ENCODE measurements around the gene ZNF609. TPM values are rescaled to one million over a fixed set of nuclear protein-coding genes. Genes with fewer than 3 reads are reported as not detected.

Gene ZNF609
- total RNA-seq, 2 experiments from 2014 or later = 30.0 to 34.1 TPM

- DNase-seq = no peak
- Mint-ChIP-seq H3K4me3 (no peak overlapping the region), H3K9me3 (no peaks in the 10 kb centered on the region), H3K27ac (no peak overlapping the region), H3K4me1 (peaks cover 8% of the 10 kb centered on the region), H3K27me3 (no peaks in the 10 kb centered on the region), H3K36me3 (ENCODE audit: low read depth) (peaks cover 20% of the 10 kb centered on the region)
- CTCF ChIA-PET = no interaction called here
- POLR2A ChIA-PET = interaction anchor here (1.4 kb wide), 1 partner anchor 11 kb away, joined by 3 read pairs; no protein-coding TSS in a partner anchor
These were observed 60.8 kb downstream of the ZNF609 start for GRCh38 chr15:64521201-64521600.

GRCh38 chr15:64521726-64522164 is 61.4 kb downstream of the ZNF609 start:
- Mint-ChIP-seq H3K9me3 (no peaks in the 10 kb centered on the region), H3K27me3 (no peaks in the 10 kb centered on the region), H3K27ac (no peak overlapping the region), H3K4me1 (peaks cover 9% of the 10 kb centered on the region), H3K4me3 (no peak overlapping the region), H3K36me3 (ENCODE audit: low read depth) (peaks cover 20% of the 10 kb centered on the region)
- POLR2A ChIA-PET = interaction anchor here (1.4 kb wide), 1 partner anchor 11 kb away, joined by 3 read pairs; no protein-coding TSS in a partner anchor
- DNase-seq = no peak
- CTCF ChIA-PET = no interaction called here

GRCh38 chr15:64522226-64522823 is 61.9 kb downstream of the ZNF609 start:
- DNase-seq = no peak
- POLR2A ChIA-PET = no interaction called here
- Mint-ChIP-seq H3K27ac (no peak overlapping the region), H3K27me3 (no peaks in the 10 kb centered on the region), H3K4me3 (no peak overlapping the region), H3K9me3 (no peaks in the 10 kb centered on the region), H3K36me3 (ENCODE audit: low read depth) (peaks cover 17% of the 10 kb centered on the region), H3K4me1 (peaks cover 9% of the 10 kb centered on the region)
- CTCF ChIA-PET = interaction anchor here (0.7 kb wide), 1 partner anchor 151 kb away, joined by 3 read pairs; no protein-coding TSS in a partner anchor

GRCh38 chr15:64523240-64523639 is 62.9 kb downstream of the ZNF609 start:
- no peaks in the 10 kb centered on the region for H3K9me3 Mint-ChIP-seq
- H3K27ac Mint-ChIP-seq = no peak overlapping the region
- H3K4me3 Mint-ChIP-seq = no peak overlapping the region
- POLR2A ChIA-PET = no interaction called here
- DNase-seq = no peak
- CTCF ChIA-PET = no interaction called here
- H3K36me3 Mint-ChIP-seq (ENCODE audit: low read depth) = peaks cover 14% of the 10 kb centered on the region
- H3K4me1 Mint-ChIP-seq = peaks cover 14% of the 10 kb centered on the region
- H3K27me3 Mint-ChIP-seq = no peaks in the 10 kb centered on the region

GRCh38 chr15:64524778-64525177 is 64.4 kb downstream of the ZNF609 start:
- ChIA-PET POLR2A (no interaction called here), CTCF (no interaction called here)
- no peaks in the 10 kb centered on the region for H3K9me3 Mint-ChIP-seq
- H3K27me3 Mint-ChIP-seq = no peaks in the 10 kb centered on the region
- peaks cover 16% of the 10 kb centered on the region for H3K4me1 Mint-ChIP-seq
- no peak overlapping the region for H3K27ac Mint-ChIP-seq
- DNase-seq = no peak
- peaks cover 20% of the 10 kb centered on the region for H3K36me3 Mint-ChIP-seq (ENCODE audit: low read depth)
- no peak overlapping the region for H3K4me3 Mint-ChIP-seq

GRCh38 chr15:64525828-64526530 is 65.6 kb downstream of the ZNF609 start:
- POLR2A ChIA-PET = interaction anchor here (0.6 kb wide), 1 partner anchor 1324 kb away, joined by 3 read pairs; no protein-coding TSS in a partner anchor
- Mint-ChIP-seq H3K27ac (no peak overlapping the region), H3K4me3 (no peak overlapping the region), H3K27me3 (no peaks in the 10 kb centered on the region), H3K9me3 (no peaks in the 10 kb centered on the region), H3K36me3 (ENCODE audit: low read depth) (peaks cover 22% of the 10 kb centered on the region), H3K4me1 (peaks cover 20% of the 10 kb centered on the region)
- no peak for DNase-seq
- CTCF ChIA-PET = interaction anchor here (0.7 kb wide), 1 partner anchor 179 kb away, joined by 4 read pairs; no protein-coding TSS in a partner anchor

- CTCF ChIA-PET = interaction anchor here (0.7 kb wide), 1 partner anchor 730 kb away, joined by 3 read pairs; no protein-coding TSS in a partner anchor
- peaks cover 28% of the 10 kb centered on the region for H3K4me1 Mint-ChIP-seq
These were observed 67.0 kb downstream of the ZNF609 start for GRCh38 chr15:64527263-64527984.

GRCh38 chr15:64528871-64529270 is 68.5 kb downstream of the ZNF609 start:
- no peak overlapping the region for H3K4me3 Mint-ChIP-seq
- ChIA-PET POLR2A (no interaction called here), CTCF (no interaction called here)
- H3K27ac Mint-ChIP-seq = no peak overlapping the region
- H3K36me3 Mint-ChIP-seq (ENCODE audit: low read depth) = peaks cover 24% of the 10 kb centered on the region
- no peaks in the 10 kb centered on the region for H3K9me3 Mint-ChIP-seq
- peaks cover 42% of the 10 kb centered on the region for H3K4me1 Mint-ChIP-seq
- DNase-seq = no peak
- H3K27me3 Mint-ChIP-seq = no peaks in the 10 kb centered on the region

More at GRCh38 chr15:64527263-64527984, 67.0 kb downstream of the ZNF609 start:
- POLR2A ChIA-PET = no interaction called here
- Mint-ChIP-seq H3K27ac (no peak overlapping the region), H3K4me3 (no peak overlapping the region), H3K27me3 (no peaks in the 10 kb centered on the region), H3K9me3 (no peaks in the 10 kb centered on the region), H3K36me3 (ENCODE audit: low read depth) (peaks cover 20% of the 10 kb centered on the region)
- DNase-seq = no peak

GRCh38 chr15:64530472-64530871 is 70.1 kb downstream of the ZNF609 start:
- H3K36me3 Mint-ChIP-seq (ENCODE audit: low read depth) = peaks cover 23% of the 10 kb centered on the region
- peaks cover 43% of the 10 kb centered on the region for H3K4me1 Mint-ChIP-seq
- H3K27ac Mint-ChIP-seq = no peak overlapping the region
- CTCF ChIA-PET = interaction anchor here (1.2 kb wide), 1 partner anchor 123 kb away, joined by 5 read pairs; no protein-coding TSS in a partner anchor
- H3K27me3 Mint-ChIP-seq = no peaks in the 10 kb centered on the region
- POLR2A ChIA-PET = no interaction called here
- H3K9me3 Mint-ChIP-seq = no peaks in the 10 kb centered on the region
- H3K4me3 Mint-ChIP-seq = no peak overlapping the region
- DNase-seq = no peak

- ChIA-PET CTCF (interaction anchor here (1.2 kb wide), 1 partner anchor 122 kb away, joined by 5 read pairs; no protein-coding TSS in a partner anchor), POLR2A (no interaction called here)
- no peak overlapping the region for H3K27ac Mint-ChIP-seq
These were observed 70.5 kb downstream of the ZNF609 start for GRCh38 chr15:64530918-64531317.

GRCh38 chr15:64532521-64533315 is 72.3 kb downstream of the ZNF609 start:
- peaks cover 44% of the 10 kb centered on the region for H3K4me1 Mint-ChIP-seq
- no peaks in the 10 kb centered on the region for H3K9me3 Mint-ChIP-seq
- POLR2A ChIA-PET = interaction anchor here (0.8 to 1.1 kb wide), 3 partner anchors 12 to 29 kb away, joined by 3 read pairs; no protein-coding TSS in a partner anchor
- no peak overlapping the region for H3K27ac Mint-ChIP-seq
- H3K36me3 Mint-ChIP-seq (ENCODE audit: low read depth) = peaks cover 21% of the 10 kb centered on the region
- no peaks in the 10 kb centered on the region for H3K27me3 Mint-ChIP-seq
- H3K4me3 Mint-ChIP-seq = no peak overlapping the region
- no peak for DNase-seq
- CTCF ChIA-PET = no interaction called here

More at GRCh38 chr15:64530918-64531317, 70.5 kb downstream of the ZNF609 start:
- no peaks in the 10 kb centered on the region for H3K9me3 Mint-ChIP-seq
- peaks cover 45% of the 10 kb centered on the region for H3K4me1 Mint-ChIP-seq
- H3K4me3 Mint-ChIP-seq = no peak overlapping the region
- no peaks in the 10 kb centered on the region for H3K27me3 Mint-ChIP-seq
- no peak for DNase-seq
- peaks cover 23% of the 10 kb centered on the region for H3K36me3 Mint-ChIP-seq (ENCODE audit: low read depth)

GRCh38 chr15:64535460-64536243 is 75.3 kb downstream of the ZNF609 start:
- Mint-ChIP-seq H3K4me1 (peaks cover 37% of the 10 kb centered on the region), H3K4me3 (no peak overlapping the region), H3K27me3 (no peaks in the 10 kb centered on the region), H3K36me3 (ENCODE audit: low read depth) (peaks cover 12% of the 10 kb centered on the region), H3K27ac (no peak overlapping the region), H3K9me3 (no peaks in the 10 kb centered on the region)
- ChIA-PET POLR2A (no interaction called here), CTCF (no interaction called here)
- DNase-seq = no peak

Measured in activated CD4-positive, alpha-beta memory T cell treated with anti-CD3 and anti-CD28 coated beads, Interleukin-2, amount 10 ng/mL, durations not matched to agents 7 days and 5 days (primary cell).